ENCODE measurements around the gene NCOA3.

GRCh38 chr20:47506850-47507249, 5.2 kb downstream of the NCOA3 start:
- TF ChIP-seq, protein P1, sequence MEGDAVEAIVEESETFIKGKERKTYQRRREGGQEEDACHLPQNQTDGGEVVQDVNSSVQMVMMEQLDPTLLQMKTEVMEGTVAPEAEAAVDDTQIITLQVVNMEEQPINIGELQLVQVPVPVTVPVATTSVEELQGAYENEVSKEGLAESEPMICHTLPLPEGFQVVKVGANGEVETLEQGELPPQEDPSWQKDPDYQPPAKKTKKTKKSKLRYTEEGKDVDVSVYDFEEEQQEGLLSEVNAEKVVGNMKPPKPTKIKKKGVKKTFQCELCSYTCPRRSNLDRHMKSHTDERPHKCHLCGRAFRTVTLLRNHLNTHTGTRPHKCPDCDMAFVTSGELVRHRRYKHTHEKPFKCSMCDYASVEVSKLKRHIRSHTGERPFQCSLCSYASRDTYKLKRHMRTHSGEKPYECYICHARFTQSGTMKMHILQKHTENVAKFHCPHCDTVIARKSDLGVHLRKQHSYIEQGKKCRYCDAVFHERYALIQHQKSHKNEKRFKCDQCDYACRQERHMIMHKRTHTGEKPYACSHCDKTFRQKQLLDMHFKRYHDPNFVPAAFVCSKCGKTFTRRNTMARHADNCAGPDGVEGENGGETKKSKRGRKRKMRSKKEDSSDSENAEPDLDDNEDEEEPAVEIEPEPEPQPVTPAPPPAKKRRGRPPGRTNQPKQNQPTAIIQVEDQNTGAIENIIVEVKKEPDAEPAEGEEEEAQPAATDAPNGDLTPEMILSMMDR (IDR thresholded peaks at IDR 0.05 in 2 of 3, conservative IDR thresholded peaks at IDR 0.05 in 1 of 3; ENCODE audit: borderline replicate concordance in 1 of 3, insufficient read depth in 1 of 3, low read depth in 2 of 3, low read length in 2 of 3): no peak
- no peak for TF ChIP-seq EZH2 (IDR thresholded peaks at IDR 0.05)
- no peak for TF ChIP-seq POLR2AphosphoS5 (IDR thresholded peaks at IDR 0.05; ENCODE audit: low read depth, low read length)
- TF ChIP-seq JUND (IDR thresholded peaks at IDR 0.05): no peak
- no peak for TF ChIP-seq TCF7L2 (IDR thresholded peaks at IDR 0.05; ENCODE audit: borderline replicate concordance, extremely low read depth, insufficient read depth, insufficient read length)
- no peak for TF ChIP-seq POLR2A (IDR thresholded peaks at IDR 0.05; ENCODE audit: borderline replicate concordance, extremely low read depth, insufficient read depth, insufficient read length)
- no peak for TF ChIP-seq REST (IDR thresholded peaks at IDR 0.05; ENCODE audit: low read depth)
- no peak for TF ChIP-seq RAD21 (IDR thresholded peaks at IDR 0.05; ENCODE audit: low read depth)
- no peak for TF ChIP-seq CEBPB (IDR thresholded peaks at IDR 0.05; ENCODE audit: low read depth)
- no peak for TF ChIP-seq EZH2phosphoT487 (IDR thresholded peaks at IDR 0.05; ENCODE audit: borderline replicate concordance)
- TF ChIP-seq SP1 (IDR thresholded peaks at IDR 0.05; ENCODE audit: low read depth): no peak

Data from HCT116 (cell line).